GM21825 (cell line): ENCODE results near the gene RHOG.
"Not testable (repeated sequence)": the region's sequence is repeated elsewhere in the genome, so short reads cannot be mapped to it uniquely, and the experiment has no call there.

Experiments
- ATAC-seq: cut with Tn5 transposase; IDR thresholded peaks from one replicate; pipeline ENCODE4 v1.9.1; 2021; ENCODE audit warnings: mild to moderate bottlenecking, moderate library complexity; ENCODE audit not compliant: unreplicated experiment

The RHOG gene

DNA sequence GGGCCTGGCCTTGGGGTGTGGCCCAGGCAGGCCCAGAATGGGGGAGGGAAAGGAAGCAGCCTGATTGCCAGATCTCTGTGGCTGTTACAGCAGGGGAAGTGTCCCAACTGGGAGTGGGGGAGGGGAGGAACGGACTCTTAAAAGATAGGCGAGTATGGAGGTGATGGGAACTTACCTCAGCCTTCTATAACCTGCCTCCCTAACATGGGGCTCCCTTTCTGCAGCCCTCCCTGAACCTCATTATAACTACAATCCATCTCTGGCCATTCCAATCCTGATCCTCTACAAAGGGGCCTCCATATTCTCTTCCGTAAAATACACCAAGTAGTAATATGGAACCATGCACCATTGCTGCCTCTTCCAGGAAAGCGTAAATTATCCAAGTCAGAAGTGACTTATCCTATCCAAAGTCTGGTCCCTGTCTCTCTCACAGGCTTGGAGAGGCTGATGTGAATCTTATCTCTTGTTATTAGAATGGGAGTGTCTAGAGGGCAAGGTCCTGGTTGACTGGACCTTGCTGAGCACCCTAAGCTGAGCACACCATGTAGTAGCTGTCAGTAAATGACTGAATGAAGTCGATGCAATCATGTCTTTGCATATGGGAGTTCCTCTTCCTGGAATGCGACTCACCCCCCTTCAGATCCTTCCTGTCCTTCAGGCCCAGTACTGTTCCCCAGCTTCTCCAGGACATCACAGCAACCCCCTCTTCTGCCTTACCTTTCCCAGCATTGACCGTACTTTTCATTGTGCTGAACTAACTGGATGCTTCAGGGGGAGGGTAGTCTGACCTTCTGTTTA is 5.9 kb downstream of the RHOG start:
- no peak for ATAC-seq

DNA sequence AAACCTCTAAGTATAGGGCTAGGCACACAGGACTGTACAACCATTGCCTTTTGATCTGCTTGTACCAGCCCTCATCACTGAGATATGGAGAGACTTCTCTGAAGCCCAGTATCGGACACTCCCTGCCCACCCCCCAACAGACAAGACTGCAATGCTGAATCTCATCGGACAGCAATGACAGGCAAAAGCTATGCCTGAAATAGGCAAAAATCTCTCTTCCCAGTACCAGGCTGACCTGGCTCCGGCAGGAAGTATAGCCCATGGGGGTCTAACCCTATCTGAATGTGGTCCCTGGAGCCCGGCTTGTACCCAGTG is 6.5 kb downstream of the RHOG start:
- no peak for ATAC-seq

DNA sequence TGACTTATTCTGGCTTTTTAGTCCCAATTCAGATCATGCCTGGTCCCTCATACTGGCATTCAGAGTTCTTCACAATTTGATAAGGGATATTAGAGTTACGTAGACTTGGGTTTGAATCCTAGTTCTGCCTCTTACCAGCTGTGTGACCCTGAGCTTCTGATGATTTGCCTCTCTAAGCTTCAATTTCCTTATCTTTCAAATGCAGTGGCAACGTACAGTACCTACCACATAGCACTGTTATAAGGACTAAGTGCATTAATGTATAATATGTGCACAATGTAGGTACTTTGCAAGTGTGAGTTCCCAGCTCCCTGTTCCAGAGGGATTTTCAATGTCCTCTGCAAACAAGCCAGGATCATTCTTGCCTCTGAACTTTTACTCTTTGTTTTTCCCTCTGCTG is 7.3 kb downstream of the RHOG start:
- ATAC-seq: no peak

DNA sequence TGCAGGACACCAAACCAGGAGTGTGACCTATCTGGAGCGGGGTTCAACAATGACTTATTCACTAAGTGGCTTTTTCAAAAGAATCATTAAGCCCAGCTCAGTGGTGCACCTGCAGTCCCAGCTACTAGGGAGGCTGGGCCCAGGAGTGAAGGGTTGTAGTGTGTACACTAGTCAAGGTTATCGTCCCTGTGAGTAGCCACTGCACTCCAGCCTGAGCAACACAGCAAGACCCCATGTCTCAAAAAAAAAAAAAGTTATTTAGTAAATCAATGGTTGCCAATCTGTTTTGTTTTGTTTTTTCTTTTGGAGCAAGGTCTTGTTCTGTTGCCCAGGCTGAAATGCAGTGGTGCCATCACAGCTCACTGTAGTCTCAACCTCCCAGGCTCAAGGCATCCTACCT is 7.9 kb downstream of the RHOG start:
- ATAC-seq: no peak

DNA sequence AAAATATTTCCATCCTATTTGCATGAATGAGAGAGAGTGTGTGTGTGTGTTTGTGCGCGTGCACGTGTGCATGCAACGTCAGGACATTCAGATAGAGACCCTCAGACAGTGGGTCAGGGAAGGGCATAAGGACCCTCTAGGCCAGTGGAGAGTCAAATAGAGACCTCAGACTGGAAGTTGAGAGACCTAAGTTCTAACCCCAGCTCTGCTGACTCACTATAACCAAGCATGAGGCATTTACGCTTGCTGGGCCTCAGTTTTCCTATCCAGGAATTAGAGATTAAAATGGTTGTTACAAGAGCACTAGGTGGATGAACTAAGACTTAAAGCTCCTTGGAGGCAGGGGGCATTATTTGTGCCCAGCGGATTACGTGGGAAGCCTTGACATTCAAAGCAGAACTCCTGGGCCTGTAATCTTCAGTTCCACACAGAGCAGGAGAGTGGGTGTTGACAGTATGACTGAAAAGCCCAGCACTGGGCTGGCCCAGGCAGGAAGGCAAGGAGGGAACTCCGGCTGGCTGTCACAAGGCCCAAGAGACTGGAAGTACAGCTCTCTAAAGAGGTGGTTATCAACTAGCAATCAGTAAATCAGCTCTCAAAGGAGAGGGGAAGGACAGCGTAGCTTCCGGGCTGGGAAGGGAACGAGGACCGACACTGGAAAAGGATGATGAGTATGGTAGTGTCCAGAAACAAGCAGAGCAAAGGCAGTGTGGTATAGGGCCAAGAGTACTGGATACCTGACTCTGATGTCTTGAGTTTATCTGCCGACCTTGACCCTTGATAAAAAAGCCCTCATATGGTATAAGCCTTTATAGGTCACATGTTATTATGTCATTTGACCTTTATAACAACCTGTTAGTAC is 9.2 kb downstream of the RHOG start:
- ATAC-seq: no peak

DNA sequence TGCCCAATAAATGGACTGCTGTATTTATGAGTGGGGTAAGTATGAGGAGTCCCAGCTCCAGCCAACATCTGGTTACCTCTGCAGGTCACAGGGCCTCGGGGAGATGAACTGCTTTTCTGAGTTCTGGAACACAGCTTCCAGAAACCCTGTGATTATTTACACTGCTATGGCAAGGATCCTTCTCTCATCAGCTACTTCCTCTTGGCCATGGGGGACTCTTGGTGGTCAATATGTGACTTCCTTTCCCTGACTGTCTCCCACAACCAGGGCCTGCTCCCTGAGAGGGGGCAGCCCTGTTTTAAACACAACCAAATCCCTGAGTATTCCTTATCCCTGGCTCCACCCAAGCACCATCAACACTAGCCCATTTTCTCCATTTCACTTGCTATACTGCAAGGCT is 10.0 kb downstream of the RHOG start:
- ATAC-seq: no peak

DNA sequence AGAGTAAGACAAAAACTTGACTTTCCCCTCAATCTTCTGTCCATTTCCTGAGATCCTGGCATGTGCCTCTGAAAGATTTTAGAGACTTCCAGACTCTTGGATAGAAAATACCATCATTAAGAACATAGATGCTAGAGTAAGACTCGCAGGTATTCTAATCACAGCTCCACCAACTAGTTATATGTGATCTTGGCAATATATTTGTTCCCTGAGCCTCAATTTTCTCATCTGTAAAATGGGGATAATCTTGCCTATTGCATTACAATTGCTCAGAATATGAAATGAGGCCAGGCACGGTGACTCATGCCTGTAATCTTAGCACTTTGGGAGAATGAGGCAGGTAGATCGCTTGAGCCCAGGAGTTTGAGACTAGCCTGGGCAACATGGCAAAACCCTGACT is 10.7 kb downstream of the RHOG start:
- ATAC-seq: no peak

DNA sequence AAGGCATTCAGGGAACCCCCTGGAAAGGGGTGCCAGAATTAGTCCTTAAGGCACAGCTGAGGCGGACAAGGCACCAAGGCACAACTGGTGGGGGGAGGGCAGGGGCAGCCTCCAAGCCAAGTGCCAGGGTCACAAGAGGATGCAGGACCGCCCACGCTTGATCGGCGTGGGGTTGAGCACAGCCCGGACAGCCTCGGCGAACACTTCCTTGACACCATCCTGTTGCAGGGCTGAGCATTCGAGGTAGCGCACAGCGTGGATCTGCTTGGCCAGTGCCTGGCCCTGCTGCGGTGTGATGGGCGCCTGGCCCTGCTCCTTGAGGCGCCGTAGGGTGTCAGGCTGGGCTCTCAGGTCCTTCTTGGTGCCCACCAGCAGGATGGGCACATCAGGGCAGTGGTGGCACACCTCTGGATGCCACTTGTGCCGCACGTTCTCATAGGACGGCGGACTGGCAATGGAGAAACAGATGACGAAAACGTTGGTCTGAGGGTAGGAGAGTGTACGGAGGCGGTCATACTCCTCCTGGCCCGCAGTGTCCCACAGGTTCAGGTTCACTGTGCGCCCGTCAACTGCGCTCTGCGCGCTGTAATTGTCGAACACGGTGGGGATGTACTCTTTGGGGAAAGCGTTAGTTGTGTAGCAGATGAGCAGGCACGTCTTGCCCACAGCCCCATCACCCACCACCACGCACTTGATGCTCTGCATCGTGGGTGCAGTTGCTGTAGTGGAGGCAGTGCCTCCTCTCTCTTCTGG is 13.1 kb downstream of the RHOG start:
- no peak for ATAC-seq

DNA sequence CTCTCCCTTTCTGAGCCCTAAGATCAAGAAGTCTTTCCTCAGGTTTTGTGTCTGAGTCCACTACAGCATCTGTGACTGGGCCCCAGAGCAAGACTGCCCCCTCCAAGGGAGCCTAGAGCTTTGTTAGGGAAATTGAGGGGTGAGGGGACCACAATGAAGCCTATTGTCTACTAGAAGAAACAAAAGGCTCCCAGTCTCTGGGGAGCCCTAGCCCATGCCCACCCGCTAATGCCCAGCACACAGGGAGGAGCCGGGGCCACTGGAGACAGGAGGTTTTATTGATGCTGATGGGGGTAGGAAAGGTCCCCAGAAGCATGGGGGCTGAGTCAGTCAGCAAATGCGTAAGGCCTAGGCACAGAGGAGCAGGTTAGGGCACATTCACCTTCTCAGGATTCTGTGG is 14.0 kb downstream of the RHOG start:
- no peak for ATAC-seq

DNA sequence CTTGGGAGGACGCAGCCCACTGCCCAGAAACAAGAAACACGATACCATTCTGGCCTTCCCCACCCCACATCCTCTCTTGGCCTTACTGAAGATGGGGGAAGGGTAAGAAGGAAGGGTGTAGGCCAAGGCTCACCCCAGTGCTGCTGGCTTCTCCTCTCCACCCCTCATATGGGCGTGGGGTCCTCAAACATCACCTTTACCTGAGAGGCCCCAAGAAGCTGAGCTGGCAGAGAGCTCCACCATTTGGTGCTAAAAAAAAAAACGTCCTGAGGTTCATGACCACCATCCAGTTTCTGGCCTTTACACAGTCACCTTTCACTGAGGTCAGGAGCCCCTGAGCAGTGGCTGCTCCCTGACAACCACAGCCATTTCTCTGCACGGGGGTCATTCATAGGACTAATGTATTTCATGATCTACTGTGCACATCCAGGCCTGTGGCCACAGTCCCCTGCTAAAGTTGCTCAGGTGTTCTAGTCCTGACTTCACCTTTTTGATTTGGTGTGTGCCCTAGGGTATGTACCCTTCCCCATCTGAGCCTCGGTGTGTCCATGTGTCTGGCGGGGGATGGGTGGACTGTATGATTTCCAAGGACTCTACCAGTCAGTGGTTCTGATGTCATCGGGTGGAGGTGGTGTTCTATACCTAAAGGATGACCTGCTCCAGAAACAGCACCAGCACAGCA is 15.1 kb downstream of the RHOG start:
- no peak for ATAC-seq

DNA sequence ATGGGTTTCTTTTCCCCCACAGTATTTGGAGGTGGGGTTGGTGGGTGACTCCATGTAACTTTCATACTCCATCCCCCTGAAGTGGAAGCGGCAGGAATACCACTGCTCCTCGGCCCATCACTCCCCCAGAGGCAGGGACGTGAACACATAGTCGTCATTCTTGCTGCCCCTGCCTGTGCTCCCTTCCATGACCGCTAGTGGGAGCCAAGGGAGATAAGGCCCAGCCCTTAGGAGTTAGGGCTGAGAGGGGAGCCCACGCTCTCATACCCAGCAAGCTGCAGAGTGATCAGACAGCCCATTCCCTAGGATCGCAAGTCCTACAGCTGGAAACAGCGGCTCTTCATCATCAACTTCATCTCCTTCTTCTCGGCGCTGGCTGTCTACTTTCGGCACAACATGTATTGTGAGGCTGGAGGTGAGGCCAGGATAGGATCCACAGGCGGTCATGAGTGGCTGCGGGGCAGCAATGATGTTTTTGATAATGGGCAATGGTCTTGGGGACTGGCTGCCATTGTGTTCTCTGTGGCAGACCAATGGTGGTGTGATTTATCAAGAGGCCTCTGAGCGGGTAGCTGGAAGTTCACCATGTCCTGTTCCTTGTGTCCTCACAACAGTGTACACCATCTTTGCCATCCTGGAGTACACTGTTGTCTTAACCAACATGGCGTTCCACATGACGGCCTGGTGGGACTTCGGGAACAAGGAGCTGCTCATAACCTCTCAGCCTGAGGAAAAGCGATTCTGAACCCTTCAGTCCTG is 15.9 kb downstream of the RHOG start:
- ATAC-seq: peak; percentile 68

DNA sequence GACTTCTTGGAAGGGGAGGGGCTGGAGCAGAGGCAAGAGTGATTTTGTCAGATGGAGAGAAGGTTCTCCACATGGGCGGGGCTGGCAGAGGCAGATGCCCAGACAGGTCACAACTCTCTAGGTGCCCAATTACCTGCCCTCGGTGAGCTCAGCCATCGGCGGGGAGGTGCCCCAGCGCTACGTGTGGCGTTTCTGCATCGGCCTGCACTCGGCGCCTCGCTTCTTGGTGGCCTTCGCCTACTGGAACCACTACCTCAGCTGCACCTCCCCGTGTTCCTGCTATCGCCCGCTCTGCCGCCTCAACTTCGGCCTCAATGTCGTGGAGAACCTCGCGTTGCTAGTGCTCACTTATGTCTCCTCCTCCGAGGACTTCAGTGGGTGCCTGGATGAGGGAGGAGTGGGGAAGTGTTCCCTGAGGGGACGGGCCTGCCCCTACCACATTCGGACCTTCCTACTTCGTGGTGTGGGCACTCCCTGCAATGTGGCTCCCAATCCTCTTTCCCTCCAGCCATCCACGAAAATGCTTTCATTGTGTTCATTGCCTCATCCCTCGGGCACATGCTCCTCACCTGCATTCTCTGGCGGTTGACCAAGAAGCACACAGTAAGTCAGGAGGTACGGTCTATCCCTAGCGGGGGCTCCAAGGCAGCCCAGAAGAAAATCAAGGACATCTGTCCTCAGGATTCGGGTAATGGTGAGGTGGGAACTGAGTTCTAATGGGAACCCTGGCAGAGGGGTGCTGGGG is 16.8 kb downstream of the RHOG start:
- ATAC-seq: no peak

DNA sequence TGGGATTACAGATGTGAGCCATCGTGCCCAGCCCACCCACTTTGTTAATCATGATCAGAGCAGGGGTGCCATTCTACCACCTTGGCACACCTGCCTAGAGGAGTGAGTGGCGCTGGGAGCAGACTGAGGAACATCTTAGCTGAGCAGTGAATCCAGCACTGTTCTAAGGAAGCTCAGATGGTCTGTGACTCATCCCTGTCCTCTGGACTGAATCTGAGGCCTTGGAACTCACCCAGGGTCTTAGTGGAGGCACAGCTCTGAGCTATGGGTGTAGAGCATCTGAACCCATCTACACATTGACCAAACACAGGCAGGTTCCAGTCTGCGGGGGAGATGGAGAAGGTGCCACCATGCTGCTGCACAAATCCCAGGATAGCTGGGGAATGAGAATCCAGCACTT is 17.5 kb downstream of the RHOG start:
- ATAC-seq: no peak

DNA sequence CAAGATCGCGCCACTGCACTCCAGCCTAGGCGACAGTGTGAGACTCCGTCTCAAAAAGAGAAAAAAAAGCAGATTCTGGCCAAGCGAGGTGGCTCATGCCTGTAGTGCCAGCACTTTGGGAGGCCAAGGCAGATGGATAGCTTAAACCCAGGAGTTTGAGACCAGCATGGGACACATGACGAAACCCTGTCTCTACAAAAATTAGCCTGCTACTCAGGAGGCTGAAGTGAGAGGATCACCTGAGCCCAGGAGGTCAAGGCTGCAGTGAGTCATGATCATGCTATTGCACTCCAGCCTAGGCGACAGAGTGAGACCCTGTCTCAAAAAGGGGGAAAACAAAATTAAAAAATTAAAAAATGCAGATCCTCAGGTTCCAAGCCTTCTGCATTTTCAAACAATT is 18.4 kb downstream of the RHOG start:
- no peak for ATAC-seq

DNA sequence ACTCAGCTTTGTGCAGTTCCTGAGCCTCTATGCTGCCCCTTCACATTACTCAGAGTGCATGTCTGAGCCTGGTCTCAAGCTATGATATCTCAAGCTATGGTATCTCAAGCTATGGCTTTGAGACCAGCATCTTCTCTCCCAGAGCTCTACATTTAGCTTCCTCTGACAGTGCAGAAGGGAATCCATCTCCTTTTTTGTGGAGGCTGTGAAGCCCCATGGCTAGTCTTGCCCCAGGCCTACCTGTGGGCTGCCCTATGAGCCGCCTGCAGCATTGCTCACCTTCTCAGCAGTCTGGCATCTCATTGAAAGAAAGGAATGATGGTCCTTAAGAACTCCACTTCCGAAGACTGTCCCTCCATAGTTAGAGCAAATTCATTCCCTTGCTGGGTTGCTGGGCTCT is 19.8 kb downstream of the RHOG start:
- ATAC-seq: no peak

DNA sequence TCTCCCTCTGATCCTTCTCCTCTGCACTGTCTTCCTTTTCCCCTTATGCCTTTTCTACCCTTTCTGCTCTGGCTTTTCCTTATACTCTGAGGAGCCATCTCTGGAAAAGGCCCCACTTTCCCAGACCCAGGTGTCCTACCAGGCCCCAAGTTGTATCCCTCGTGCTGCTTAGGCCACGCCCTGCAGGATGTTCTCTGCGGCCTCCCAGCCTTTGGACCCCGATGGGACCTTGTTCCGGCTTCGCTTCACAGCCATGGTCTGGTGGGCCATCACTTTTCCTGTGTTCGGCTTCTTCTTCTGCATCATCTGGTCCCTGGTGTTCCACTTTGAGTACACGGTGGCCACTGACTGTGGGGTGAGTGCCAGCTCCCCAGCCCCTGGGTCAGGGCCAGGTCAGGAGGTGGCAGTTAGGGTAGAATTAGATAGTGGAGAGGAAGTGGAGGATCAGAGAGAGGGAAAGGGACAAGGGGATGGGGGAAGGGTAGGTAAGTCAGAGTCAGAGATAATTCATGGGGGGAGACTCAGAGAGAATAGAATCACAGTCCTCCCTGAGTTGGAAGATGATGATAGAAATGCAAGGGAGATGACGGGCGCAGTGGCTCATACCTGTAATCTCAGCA is 23.5 kb downstream of the RHOG start:
- no peak for ATAC-seq

DNA sequence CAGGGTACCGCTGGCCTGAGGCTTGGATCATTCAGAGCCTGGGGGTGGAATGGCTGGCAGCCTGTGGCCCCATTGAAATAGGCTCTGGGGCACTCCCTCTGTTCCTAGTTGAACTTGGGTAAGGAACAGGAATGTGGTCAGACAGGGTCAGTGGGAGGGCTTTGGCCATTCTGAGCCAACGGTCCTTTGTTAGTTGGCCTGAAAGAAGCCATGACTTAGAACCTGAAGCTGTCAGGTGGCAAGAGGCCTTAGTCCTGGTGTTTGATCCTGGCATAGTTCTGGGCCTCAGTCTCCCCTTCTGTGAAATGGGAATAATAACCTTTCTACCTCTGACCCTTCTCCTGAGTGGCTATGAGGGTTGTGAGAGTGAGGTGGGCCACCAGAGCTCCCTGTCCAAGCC is 24.1 kb downstream of the RHOG start:
- no peak for ATAC-seq

DNA sequence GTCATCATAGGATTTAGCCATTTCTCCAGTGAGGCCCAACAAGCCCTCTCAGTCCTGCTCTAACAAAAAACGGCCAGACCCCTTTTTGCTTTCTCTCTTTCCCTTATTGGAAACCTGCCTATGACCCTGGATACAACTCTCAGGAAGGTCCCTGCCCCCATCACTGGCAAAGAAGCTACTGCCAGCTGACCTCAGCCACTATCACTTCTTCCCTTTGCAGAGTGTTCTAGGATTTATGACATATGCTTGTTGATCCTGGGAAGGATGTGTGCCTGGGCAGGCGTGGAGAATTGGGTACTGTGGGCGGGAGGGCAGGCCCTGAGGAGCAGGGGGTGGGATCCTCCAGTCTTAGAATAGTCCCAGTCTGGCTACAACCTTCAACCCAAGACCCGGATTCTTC is 24.9 kb downstream of the RHOG start:
- ATAC-seq: no peak

DNA sequence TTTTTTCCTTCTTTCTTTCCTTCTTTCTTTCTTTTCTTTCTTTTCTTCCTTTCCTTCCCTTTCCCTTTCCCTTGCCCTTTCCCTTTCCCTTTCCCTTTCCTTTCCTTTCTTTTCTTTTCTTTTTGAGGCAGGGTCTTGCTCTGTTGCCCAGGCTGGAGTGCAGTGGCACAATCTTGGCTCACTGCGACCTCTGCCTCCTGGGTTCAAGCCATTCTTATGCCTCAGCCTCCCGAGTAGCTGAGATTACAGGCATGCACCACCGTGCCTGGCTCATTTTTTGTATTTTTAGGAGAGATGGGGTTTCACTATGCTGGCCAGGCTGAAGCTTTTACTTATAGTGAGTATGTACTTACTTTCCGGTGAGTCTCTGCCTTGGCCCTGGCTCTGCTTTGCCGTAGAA is 25.9 kb downstream of the RHOG start:
- ATAC-seq: not testable (repeated sequence)
